Glutamatergic neuron (in vitro differentiated cells): ENCODE measurements around the gene TAX1BP1. TPM values are rescaled to one million over a fixed set of nuclear protein-coding genes. Genes with fewer than 3 reads are reported as not detected.
A peak's percentile ranks its signal among the peaks of the same experiment; 100 is the strongest.
"Not testable (repeated sequence)": the region's sequence is repeated elsewhere in the genome, so short reads cannot be mapped to it uniquely, and the experiment has no call there.

Source experiments
- DNase-seq: peaks from one replicate; pipeline ENCODE4 v3.0.0; 2022
- H3K27ac Mint-ChIP-seq: one replicate; pipeline ENCODE4 v1.8.0; 2020; ENCODE audit warnings: mild to moderate bottlenecking, mixed read lengths, inconsistent platforms; ENCODE audit not compliant: unreplicated experiment
- H3K27me3 Mint-ChIP-seq: one replicate; pipeline ENCODE4 v1.8.0; 2020; ENCODE audit warnings: mild to moderate bottlenecking, moderate library complexity, mixed read lengths, inconsistent platforms; ENCODE audit not compliant: unreplicated experiment
- H3K36me3 Mint-ChIP-seq: one replicate; pipeline ENCODE4 v1.8.0; 2020; ENCODE audit warnings: mild to moderate bottlenecking, mixed read lengths, inconsistent platforms; ENCODE audit not compliant: unreplicated experiment
- H3K4me1 Mint-ChIP-seq: one replicate; pipeline ENCODE4 v1.8.0; 2020; ENCODE audit warnings: mild to moderate bottlenecking, low read depth, mixed read lengths, inconsistent platforms; ENCODE audit not compliant: unreplicated experiment
- H3K4me3 Mint-ChIP-seq: one replicate; pipeline ENCODE4 v1.8.0; 2020; ENCODE audit warnings: mild to moderate bottlenecking, mixed read lengths, inconsistent platforms; ENCODE audit not compliant: unreplicated experiment
- H3K9me3 Mint-ChIP-seq: one replicate; pipeline ENCODE4 v1.8.0; 2020; ENCODE audit warnings: mild to moderate bottlenecking, moderate library complexity, mixed read lengths, inconsistent platforms; ENCODE audit not compliant: unreplicated experiment
- total RNA-seq: library from RNA; stranded (reverse); fragmentation: NEBNext Ultra II Directional; extraction: Animal tissue kit (Norgen Biotek cat#: 25700); gene quantifications from one replicate; pipeline ENCODE4 v1.2.1, GENCODE V29; 2021; ENCODE audit not compliant: unreplicated experiment
- TF ChIP-seq, protein P1 (sequence below): fragments of 200-600 bp; sonication (generic); IDR thresholded peaks from one replicate; pipeline ENCODE4 v1.5.0; 2021; ENCODE audit not compliant: partially characterized antibody, unreplicated experiment

Gene TAX1BP1
- total RNA-seq, 1 donor from 2014 or later, result 103 TPM

DNA sequence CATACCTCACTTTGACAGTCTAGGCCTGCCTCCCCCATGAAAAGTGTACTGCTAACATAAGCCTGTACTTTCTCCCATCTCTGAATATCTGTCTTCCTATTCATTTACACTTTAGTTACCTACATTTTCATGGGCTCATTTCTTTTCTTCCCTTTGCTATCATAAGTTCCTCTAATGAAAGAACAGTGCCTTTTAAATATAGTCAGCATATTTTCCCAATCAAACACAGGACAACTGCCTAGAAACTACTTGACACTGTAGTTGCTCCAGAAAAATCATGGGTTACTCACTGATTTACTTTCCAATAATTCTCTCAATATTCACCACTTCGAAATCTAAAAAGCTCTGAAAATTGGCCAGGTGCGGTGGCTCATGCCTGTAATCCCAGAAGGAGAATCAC lies 2.8 kb upstream of the TAX1BP1 start:
- TF ChIP-seq, protein P1, sequence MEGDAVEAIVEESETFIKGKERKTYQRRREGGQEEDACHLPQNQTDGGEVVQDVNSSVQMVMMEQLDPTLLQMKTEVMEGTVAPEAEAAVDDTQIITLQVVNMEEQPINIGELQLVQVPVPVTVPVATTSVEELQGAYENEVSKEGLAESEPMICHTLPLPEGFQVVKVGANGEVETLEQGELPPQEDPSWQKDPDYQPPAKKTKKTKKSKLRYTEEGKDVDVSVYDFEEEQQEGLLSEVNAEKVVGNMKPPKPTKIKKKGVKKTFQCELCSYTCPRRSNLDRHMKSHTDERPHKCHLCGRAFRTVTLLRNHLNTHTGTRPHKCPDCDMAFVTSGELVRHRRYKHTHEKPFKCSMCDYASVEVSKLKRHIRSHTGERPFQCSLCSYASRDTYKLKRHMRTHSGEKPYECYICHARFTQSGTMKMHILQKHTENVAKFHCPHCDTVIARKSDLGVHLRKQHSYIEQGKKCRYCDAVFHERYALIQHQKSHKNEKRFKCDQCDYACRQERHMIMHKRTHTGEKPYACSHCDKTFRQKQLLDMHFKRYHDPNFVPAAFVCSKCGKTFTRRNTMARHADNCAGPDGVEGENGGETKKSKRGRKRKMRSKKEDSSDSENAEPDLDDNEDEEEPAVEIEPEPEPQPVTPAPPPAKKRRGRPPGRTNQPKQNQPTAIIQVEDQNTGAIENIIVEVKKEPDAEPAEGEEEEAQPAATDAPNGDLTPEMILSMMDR, result no peak
- DNase-seq, result no peak
- Mint-ChIP-seq H3K4me3 (no peak overlapping the region), H3K36me3 (no peaks in the 10 kb centered on the region), H3K27ac (no peak overlapping the region), H3K27me3 (peaks cover 3% of the 10 kb centered on the region), H3K9me3 (peaks cover 1% of the 10 kb centered on the region), H3K4me1 (peaks cover 11% of the 10 kb centered on the region)

DNA sequence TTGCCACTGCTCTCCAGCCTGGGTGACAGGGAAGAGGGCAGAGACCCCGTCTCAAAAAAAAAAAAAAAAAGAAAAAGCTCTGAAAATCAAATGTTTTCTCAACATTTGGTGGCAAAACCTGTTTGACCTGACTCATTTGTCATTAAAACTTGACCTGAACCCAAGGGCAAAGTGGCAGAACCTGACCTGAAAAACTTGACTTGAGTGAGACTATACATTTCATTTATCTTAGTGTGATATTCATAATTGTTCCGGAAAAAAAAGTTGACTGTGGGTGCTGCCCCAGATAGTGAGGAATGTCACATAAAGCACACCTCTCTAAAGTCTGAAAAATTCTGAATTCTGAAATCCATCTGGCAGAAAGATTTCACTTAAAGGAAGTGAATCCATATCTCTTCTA lies 2.3 kb upstream of the TAX1BP1 start:
- Mint-ChIP-seq H3K4me3 (no peak overlapping the region), H3K36me3 (no peaks in the 10 kb centered on the region), H3K27me3 (peaks cover 3% of the 10 kb centered on the region), H3K27ac (no peak overlapping the region), H3K9me3 (peaks cover 1% of the 10 kb centered on the region), H3K4me1 (peaks cover 11% of the 10 kb centered on the region)
- TF ChIP-seq, protein P1, result no peak
- DNase-seq, result no peak

DNA sequence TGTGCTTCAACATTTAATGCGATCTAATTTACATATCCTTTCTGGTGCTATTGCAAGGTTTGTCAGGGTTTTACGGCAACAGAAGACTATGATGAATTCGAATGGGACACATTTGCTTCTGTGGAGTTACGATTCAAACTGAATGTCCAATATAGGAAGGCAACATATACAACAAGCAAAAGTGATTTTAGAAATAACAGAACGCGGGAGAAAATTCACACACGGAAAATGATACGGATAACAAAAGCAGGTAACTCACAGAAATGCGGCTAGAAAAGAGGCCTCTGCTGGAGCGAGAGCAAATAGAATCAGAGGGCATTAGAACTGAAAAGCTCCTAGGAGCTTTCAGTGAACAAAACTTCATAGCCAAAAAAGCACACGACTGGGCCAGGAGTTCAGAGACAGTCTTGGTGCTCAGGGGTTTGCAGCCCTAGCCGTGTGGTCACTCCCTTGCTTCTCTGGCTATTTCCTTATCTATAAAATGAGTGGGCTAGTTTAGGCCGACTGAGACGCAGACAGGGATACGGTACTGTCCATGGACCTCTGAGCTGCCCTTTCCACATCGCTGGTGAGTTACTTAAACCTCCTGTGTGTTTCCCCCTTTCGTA lies 557 bp upstream of the TAX1BP1 start:
- Mint-ChIP-seq H3K4me1 (peaks cover 11% of the 10 kb centered on the region), H3K27me3 (peaks cover 3% of the 10 kb centered on the region)
- DNase-seq, result no peak

DNA sequence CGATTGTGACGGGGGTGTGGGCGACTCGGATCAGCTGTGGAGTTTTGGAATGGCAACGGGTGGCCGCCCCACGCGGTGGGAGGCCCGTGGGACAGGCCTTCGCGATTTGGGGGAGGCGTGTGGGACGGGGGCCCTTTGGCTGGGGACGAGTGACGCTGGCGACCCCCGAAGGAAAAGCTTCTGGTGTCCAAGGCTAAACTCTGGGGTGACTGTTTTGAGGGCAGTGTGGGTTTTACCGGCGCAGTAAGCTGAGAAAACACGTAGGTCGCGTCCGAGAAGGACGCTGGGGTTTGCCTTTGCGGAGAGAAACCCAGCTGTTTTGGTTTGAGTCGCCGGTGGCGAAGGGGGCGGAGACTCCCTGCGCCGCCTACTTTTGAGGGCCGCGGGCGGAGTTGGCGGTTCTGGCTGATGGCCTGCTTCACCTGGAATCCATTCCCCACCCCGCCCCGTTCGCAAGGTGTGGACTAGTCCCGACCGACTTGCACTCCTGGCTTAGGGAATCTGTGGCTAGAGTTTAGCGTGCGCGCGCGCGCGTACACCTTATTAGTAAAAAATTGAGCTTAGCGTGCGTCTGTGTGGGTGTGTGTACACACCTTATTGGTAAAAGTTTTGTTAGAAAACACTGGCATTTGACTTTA lies 606 bp downstream of the TAX1BP1 start:
- H3K36me3 Mint-ChIP-seq, result no peaks in the 10 kb centered on the region
- peaks cover 1% of the 10 kb centered on the region for H3K9me3 Mint-ChIP-seq
- H3K4me3 Mint-ChIP-seq, result peak overlapping the region; percentile 96
- DNase-seq, result peak; percentile 78
- TF ChIP-seq, protein P1, result no peak
- peaks cover 3% of the 10 kb centered on the region for H3K27me3 Mint-ChIP-seq
- H3K27ac Mint-ChIP-seq, result peak overlapping the region; percentile 94
- peaks cover 15% of the 10 kb centered on the region for H3K4me1 Mint-ChIP-seq

More for the DNA sequence above, 557 bp upstream of the TAX1BP1 start:
- Mint-ChIP-seq H3K36me3 (no peaks in the 10 kb centered on the region), H3K9me3 (peaks cover 1% of the 10 kb centered on the region), H3K27ac (peak overlapping the region; percentile 94), H3K4me3 (peak overlapping the region; percentile 96)
- TF ChIP-seq, protein P1, result no peak

DNA sequence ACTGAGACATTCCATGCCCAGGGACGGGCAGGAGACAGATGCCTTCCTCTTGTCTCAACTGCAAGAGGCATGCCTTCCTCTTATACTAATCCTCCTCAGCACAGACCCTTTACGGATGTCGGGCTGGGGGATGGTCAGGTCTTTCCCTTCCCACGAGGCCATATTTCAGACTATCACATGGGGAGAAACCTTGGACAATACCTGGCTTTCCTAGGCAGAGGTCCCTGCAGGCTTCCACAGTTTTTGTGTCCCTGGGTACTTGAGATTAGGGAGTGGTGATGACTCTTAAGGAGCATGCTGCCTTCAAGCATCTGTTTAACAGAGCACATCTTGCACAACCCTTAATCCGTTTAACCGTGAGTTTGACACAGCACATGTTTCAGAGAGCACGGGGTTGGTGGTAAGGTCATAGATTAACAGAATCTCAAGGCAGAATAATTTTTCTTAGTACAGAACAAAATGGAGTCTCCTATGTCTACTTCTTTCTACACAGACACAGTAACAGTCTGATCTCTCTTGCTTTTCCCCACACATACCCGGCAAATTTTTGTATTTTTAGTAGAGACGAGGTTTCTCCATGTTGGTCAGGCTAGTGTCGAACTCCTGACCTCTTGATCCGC lies 2.2 kb downstream of the TAX1BP1 start:
- H3K27ac Mint-ChIP-seq, result peak overlapping the region; percentile 94
- not testable (repeated sequence) for H3K9me3 Mint-ChIP-seq, H3K27me3 Mint-ChIP-seq, DNase-seq, H3K36me3 Mint-ChIP-seq
- H3K4me3 Mint-ChIP-seq, result peak overlapping the region; percentile 22
- peaks cover 15% of the 10 kb centered on the region for H3K4me1 Mint-ChIP-seq
